MM.1S (cell line): ENCODE measurements around the gene CCDC102A.

Source experiments
- CTCF ChIP-seq: fragments of 300-600 bp; sonication (generic); IDR thresholded peaks from 2 replicates; pipeline ENCODE4 v1.5.1; 2016; ENCODE audit warnings: antibody characterized with exemption, low read length, mixed read lengths
- EZH2 ChIP-seq: fragments of 300-600 bp; sonication (generic); optimal IDR thresholded peaks from 2 replicates; pipeline ENCODE3; 2017; ENCODE audit warnings: low read depth, mild to moderate bottlenecking, antibody characterized with exemption, low read length, mixed read lengths
- EZH2phosphoT487 ChIP-seq: fragments of 300-600 bp; sonication (generic); IDR thresholded peaks from 2 replicates; pipeline ENCODE4 v1.6.1; 2018; ENCODE audit warnings: antibody characterized with exemption, low read length

DNA sequence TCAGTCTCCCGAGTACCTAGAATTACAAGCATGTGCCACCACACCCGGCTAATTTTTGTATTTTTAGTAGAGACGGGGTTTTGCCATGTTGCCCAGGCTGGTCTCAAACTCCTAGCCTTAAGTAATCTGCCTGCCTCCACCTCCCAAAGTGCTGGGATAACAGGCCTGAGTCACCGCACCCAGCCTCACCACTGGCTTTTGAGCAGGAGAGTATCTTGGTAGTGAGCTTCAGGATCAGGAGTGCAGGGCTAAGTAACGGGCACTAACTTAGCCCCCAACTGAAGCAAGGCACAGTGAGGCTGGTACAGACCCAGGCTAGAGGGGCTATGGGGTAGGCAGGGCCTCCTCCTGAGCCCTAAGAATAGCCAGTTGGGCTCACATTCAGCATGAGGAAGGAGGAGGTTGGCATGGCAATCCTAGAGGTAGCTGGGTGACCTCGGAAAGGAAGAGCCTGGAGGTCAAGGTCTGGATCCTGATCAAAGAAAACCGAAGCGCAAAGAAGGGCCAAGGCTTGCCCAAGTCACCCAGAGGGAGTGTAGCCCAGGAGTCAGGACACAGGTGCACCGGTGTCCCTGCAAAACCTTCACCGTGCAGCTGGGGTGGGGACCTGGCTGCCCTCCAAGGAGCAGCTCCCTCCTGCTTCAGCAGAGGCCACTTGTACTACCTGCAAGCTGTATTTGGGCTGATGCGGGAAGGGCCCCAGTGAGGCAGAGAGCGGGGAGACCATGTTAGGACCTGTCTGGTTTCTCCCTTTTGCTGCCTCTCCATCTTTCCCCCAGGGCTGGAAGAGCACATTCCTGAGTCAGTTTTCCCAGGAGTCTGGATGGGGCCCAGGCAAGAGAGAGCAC lies 4.8 kb upstream of the CCDC102A start:
- no peak for TF ChIP-seq CTCF
- no peak for TF ChIP-seq EZH2
- no peak for TF ChIP-seq EZH2phosphoT487
